ENCODE measurements around the gene ALS2. TPM values are rescaled to one million over a fixed set of nuclear protein-coding genes. Genes with fewer than 3 reads are reported as not detected.

ALS2 gene
- total RNA-seq, 1 donor from 2014 or later: 36.4 TPM

DNA sequence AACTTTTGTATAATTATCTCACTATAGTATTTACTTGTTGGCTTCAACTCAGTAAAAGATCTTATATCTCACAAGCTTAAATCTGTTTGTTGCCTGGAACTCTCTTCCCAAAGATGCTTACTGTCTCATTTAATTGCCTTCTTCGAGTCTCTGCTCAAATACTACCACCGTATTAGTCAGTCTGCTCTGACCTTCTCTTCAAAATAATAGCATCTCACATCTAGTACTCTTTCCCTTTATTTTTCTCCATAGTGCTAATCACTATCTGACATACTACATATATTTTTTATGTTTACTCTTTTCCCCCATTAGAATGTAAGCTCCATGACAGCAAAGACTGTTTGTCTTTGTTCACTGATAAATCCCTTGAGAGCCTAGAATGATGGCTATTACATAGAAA is 71.7 kb downstream of the ALS2 start:
- Mint-ChIP-seq H3K4me1 (ENCODE audit: unreplicated experiment) (no peaks in the 10 kb centered on the region), H3K36me3 (peaks cover 26% of the 10 kb centered on the region), H3K27me3 (no peaks in the 10 kb centered on the region), H3K27ac (no peak overlapping the region), H3K4me3 (no peak overlapping the region), H3K9me3 (no peaks in the 10 kb centered on the region)
- no peak for DNase-seq (ENCODE audit: extremely low spot score, unreplicated experiment)
- TF ChIP-seq, protein P1, sequence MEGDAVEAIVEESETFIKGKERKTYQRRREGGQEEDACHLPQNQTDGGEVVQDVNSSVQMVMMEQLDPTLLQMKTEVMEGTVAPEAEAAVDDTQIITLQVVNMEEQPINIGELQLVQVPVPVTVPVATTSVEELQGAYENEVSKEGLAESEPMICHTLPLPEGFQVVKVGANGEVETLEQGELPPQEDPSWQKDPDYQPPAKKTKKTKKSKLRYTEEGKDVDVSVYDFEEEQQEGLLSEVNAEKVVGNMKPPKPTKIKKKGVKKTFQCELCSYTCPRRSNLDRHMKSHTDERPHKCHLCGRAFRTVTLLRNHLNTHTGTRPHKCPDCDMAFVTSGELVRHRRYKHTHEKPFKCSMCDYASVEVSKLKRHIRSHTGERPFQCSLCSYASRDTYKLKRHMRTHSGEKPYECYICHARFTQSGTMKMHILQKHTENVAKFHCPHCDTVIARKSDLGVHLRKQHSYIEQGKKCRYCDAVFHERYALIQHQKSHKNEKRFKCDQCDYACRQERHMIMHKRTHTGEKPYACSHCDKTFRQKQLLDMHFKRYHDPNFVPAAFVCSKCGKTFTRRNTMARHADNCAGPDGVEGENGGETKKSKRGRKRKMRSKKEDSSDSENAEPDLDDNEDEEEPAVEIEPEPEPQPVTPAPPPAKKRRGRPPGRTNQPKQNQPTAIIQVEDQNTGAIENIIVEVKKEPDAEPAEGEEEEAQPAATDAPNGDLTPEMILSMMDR (conservative IDR thresholded peaks at IDR 0.05): no peak

DNA sequence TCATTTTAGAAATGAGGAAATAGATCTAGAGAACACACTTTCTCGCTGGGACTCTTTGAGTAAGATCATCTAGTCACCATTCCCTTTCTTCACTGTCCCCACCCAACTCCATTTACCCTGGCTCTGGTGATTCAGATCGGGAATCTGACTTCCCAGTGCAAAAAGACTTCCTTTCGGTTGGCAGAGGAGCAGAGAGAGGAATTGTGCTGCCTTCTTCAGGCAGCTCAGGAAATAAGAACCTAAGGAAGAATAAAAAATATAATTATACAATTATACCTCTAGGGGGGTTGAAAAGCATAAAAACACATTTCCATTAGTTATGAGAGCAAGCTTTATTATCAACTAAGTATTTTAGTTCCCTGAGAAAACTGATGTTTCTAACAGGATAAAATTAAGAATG is 73.0 kb downstream of the ALS2 start:
- H3K4me1 Mint-ChIP-seq (ENCODE audit: unreplicated experiment): no peaks in the 10 kb centered on the region
- H3K9me3 Mint-ChIP-seq: no peaks in the 10 kb centered on the region
- DNase-seq (ENCODE audit: extremely low spot score, unreplicated experiment): no peak
- peaks cover 27% of the 10 kb centered on the region for H3K36me3 Mint-ChIP-seq
- no peak overlapping the region for H3K4me3 Mint-ChIP-seq
- no peaks in the 10 kb centered on the region for H3K27me3 Mint-ChIP-seq
- TF ChIP-seq, protein P1 (conservative IDR thresholded peaks at IDR 0.05): no peak
- H3K27ac Mint-ChIP-seq: no peak overlapping the region

DNA sequence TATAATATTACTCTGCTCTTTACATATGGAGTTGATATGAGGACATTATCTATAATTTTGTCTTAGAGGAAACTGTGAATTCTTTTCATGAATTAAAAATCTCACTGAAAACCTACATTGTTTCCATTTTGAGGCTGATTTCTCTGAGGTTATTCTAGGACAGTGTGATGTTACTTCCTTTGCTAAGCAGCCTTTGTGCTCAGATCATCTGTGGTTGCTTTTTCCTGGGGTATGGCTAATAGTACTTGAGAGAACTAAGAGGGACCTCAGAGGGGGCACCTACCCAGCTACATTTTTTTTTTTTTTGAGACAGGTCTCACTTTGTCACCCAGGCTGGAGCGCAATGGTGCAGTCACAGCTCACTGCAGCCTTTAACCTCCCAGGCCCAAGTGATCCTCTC is 73.6 kb downstream of the ALS2 start:
- TF ChIP-seq, protein P1 (conservative IDR thresholded peaks at IDR 0.05): no peak
- Mint-ChIP-seq H3K36me3 (peaks cover 27% of the 10 kb centered on the region), H3K4me3 (no peak overlapping the region), H3K4me1 (ENCODE audit: unreplicated experiment) (no peaks in the 10 kb centered on the region), H3K27me3 (no peaks in the 10 kb centered on the region), H3K9me3 (no peaks in the 10 kb centered on the region), H3K27ac (no peak overlapping the region)
- DNase-seq (ENCODE audit: extremely low spot score, unreplicated experiment): no peak

DNA sequence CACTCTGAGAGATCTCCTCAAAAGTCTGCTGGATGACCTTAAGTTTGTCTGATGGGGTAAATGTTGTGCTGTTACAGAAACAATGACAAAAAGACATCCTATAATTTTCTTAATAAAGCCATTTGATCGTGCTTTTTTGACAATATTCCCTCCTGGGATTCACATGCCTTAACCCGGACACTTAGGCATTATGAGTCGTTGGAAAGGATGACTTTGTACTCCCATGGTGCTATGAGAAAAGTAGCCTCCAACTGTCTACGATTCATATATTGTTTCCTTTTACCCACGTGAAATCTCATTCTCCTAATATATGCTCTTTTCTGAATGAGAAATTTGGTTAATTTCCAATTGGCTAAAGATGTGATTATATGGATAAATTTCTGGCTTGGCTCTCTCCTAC is 76.2 kb downstream of the ALS2 start:
- TF ChIP-seq, protein P1 (conservative IDR thresholded peaks at IDR 0.05): no peak
- Mint-ChIP-seq H3K4me1 (ENCODE audit: unreplicated experiment) (peaks cover 10% of the 10 kb centered on the region), H3K27me3 (no peaks in the 10 kb centered on the region), H3K9me3 (no peaks in the 10 kb centered on the region), H3K27ac (no peak overlapping the region), H3K36me3 (peaks cover 40% of the 10 kb centered on the region), H3K4me3 (no peak overlapping the region)
- DNase-seq (ENCODE audit: extremely low spot score, unreplicated experiment): no peak

DNA sequence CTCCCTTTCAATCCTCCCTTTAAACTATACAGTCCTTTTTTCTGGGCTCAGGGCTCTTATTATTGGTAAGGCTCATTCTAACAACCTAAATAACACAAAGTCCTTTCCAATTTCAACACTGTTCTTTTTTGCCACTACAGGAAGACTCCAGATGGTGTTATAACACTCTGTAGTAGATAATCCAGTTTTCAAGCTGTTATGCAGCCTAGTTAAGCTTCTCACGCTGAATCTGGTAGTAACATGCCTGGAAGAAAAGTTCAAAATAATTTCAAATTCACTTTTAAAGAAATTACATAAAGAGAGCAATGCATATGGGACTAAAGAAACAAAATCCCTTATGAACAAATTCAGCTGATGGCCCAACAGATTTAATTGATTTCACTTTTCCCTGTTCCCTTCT is 79.1 kb downstream of the ALS2 start:
- Mint-ChIP-seq H3K36me3 (peaks cover 32% of the 10 kb centered on the region), H3K27me3 (no peaks in the 10 kb centered on the region), H3K27ac (no peak overlapping the region), H3K9me3 (no peaks in the 10 kb centered on the region), H3K4me3 (no peak overlapping the region), H3K4me1 (ENCODE audit: unreplicated experiment) (peaks cover 31% of the 10 kb centered on the region)
- DNase-seq (ENCODE audit: extremely low spot score, unreplicated experiment): no peak
- TF ChIP-seq, protein P1 (conservative IDR thresholded peaks at IDR 0.05): no peak

DNA sequence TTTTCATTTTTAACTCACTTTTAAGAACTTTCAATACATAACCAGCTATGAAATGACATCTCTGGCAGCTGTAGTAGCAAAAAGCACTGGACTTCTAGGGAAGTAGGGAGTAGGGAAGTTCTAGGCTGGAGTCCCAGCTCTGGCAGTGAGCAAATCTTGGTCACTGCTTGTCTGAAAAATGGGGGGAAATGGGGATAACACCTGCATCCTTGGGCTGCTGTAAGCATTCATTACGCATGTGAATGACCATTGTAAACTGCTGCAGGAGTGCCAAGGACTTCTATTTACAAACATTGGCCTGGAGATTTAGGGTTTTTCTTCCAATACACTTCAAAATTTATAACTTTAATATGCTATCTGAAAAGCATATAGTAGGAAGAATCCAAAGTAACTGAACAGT is 81.3 kb downstream of the ALS2 start:
- Mint-ChIP-seq H3K27ac (no peak overlapping the region), H3K36me3 (peaks cover 28% of the 10 kb centered on the region), H3K4me1 (ENCODE audit: unreplicated experiment) (peaks cover 39% of the 10 kb centered on the region), H3K4me3 (peak overlapping the region; percentile 12), H3K27me3 (no peaks in the 10 kb centered on the region), H3K9me3 (no peaks in the 10 kb centered on the region)
- TF ChIP-seq, protein P1 (conservative IDR thresholded peaks at IDR 0.05): no peak
- DNase-seq (ENCODE audit: extremely low spot score, unreplicated experiment): no peak

Data from type B pancreatic cell (in vitro differentiated cells).